ENCODE measurements around the gene HABP4. TPM values are rescaled to one million over a fixed set of nuclear protein-coding genes. Genes with fewer than 3 reads are reported as not detected.
"Not testable (repeated sequence)": the region's sequence is repeated elsewhere in the genome, so short reads cannot be mapped to it uniquely, and the experiment has no call there.

Gene HABP4
- total RNA-seq, 2 experiments from 2014 or later, result 5.8 to 7.3 TPM

- peak overlapping the region; percentile 27 for H3K27ac Mint-ChIP-seq
- H3K27me3 Mint-ChIP-seq, result no peaks in the 10 kb centered on the region
- H3K9me3 Mint-ChIP-seq (ENCODE audit: low read depth), result no peaks in the 10 kb centered on the region
- ChIA-PET CTCF (interaction anchor here (0.9 kb wide), 1 partner anchor 11 kb away, joined by 3 read pairs; no protein-coding TSS in a partner anchor), POLR2A (no interaction called here)
- H3K4me1 Mint-ChIP-seq, result no peaks in the 10 kb centered on the region
- no peak for DNase-seq
- intact Hi-C loops (cut with DNase I, micrococcal nuclease), result no loop called here
- ATAC-seq, result no peak
- H3K4me3 Mint-ChIP-seq, result no peak overlapping the region
- H3K36me3 Mint-ChIP-seq (ENCODE audit: low read depth), result no peaks in the 10 kb centered on the region
Measured at GRCh38 chr9:96498796-96499195, 48.8 kb downstream of the HABP4 start.

- Mint-ChIP-seq H3K36me3 (ENCODE audit: low read depth) (no peaks in the 10 kb centered on the region), H3K27me3 (no peaks in the 10 kb centered on the region), H3K4me3 (no peak overlapping the region), H3K4me1 (no peaks in the 10 kb centered on the region), H3K9me3 (ENCODE audit: low read depth) (no peaks in the 10 kb centered on the region), H3K27ac (no peak overlapping the region)
- CTCF ChIA-PET, result interaction anchor here (0.9 kb wide), 1 partner anchor 10 kb away, joined by 3 read pairs; no protein-coding TSS in a partner anchor
- ATAC-seq (no peak), DNase-seq (no peak)
- POLR2A ChIA-PET, result no interaction called here
- intact Hi-C loops (cut with DNase I, micrococcal nuclease), result no loop called here
Measured at GRCh38 chr9:96499257-96499656, 49.3 kb downstream of the HABP4 start.

GRCh38 chr9:96500696-96501632 is 51.0 kb downstream of the HABP4 start:
- Mint-ChIP-seq H3K27me3 (no peaks in the 10 kb centered on the region), H3K27ac (no peak overlapping the region), H3K4me1 (no peaks in the 10 kb centered on the region), H3K4me3 (no peak overlapping the region), H3K9me3 (ENCODE audit: low read depth) (no peaks in the 10 kb centered on the region), H3K36me3 (ENCODE audit: low read depth) (no peaks in the 10 kb centered on the region)
- intact Hi-C loops (cut with DNase I, micrococcal nuclease), result no loop called here
- POLR2A ChIA-PET, result no interaction called here
- ATAC-seq (no peak), DNase-seq (no peak)
- CTCF ChIA-PET, result no interaction called here

- Mint-ChIP-seq H3K9me3 (ENCODE audit: low read depth) (no peaks in the 10 kb centered on the region), H3K27ac (no peak overlapping the region), H3K36me3 (ENCODE audit: low read depth) (no peaks in the 10 kb centered on the region), H3K27me3 (no peaks in the 10 kb centered on the region), H3K4me1 (no peaks in the 10 kb centered on the region), H3K4me3 (no peak overlapping the region)
- intact Hi-C loops (cut with DNase I, micrococcal nuclease), result no loop called here
- no peak for DNase-seq
- no peak for ATAC-seq
- ChIA-PET POLR2A (no interaction called here), CTCF (no interaction called here)
Measured at GRCh38 chr9:96501633-96502538, 51.9 kb downstream of the HABP4 start.

- Mint-ChIP-seq H3K9me3 (ENCODE audit: low read depth) (no peaks in the 10 kb centered on the region), H3K4me1 (no peaks in the 10 kb centered on the region), H3K27ac (no peak overlapping the region), H3K4me3 (no peak overlapping the region), H3K36me3 (ENCODE audit: low read depth) (no peaks in the 10 kb centered on the region), H3K27me3 (no peaks in the 10 kb centered on the region)
- no peak for DNase-seq
- intact Hi-C loops (cut with DNase I, micrococcal nuclease), result no loop called here
- ChIA-PET POLR2A (no interaction called here), CTCF (no interaction called here)
- ATAC-seq, result no peak
Measured at GRCh38 chr9:96502539-96503373, 52.8 kb downstream of the HABP4 start.

GRCh38 chr9:96503374-96503748 is 53.4 kb downstream of the HABP4 start:
- DNase-seq; H3K4me3 Mint-ChIP-seq; H3K9me3 Mint-ChIP-seq (ENCODE audit: low read depth); ATAC-seq; intact Hi-C loops (cut with DNase I, micrococcal nuclease); H3K4me1 Mint-ChIP-seq; CTCF ChIA-PET; H3K36me3 Mint-ChIP-seq (ENCODE audit: low read depth); POLR2A ChIA-PET; H3K27me3 Mint-ChIP-seq; H3K27ac Mint-ChIP-seq: not testable (repeated sequence)

GRCh38 chr9:96503918-96504317 is 53.9 kb downstream of the HABP4 start:
- Mint-ChIP-seq H3K4me1 (no peaks in the 10 kb centered on the region), H3K27me3 (no peaks in the 10 kb centered on the region), H3K36me3 (ENCODE audit: low read depth) (no peaks in the 10 kb centered on the region), H3K27ac (no peak overlapping the region), H3K9me3 (ENCODE audit: low read depth) (no peaks in the 10 kb centered on the region), H3K4me3 (no peak overlapping the region)
- ChIA-PET POLR2A (no interaction called here), CTCF (no interaction called here)
- intact Hi-C loops (cut with DNase I, micrococcal nuclease), result no loop called here
- ATAC-seq (no peak), DNase-seq (no peak)

- no peak overlapping the region for H3K4me3 Mint-ChIP-seq
- ChIA-PET CTCF (interaction anchor here (0.7 to 1.0 kb wide), 3 partner anchors 11 to 161 kb away, joined by 3 to 4 read pairs (median 3); no protein-coding TSS in a partner anchor), POLR2A (no interaction called here)
- peaks cover 2% of the 10 kb centered on the region for H3K4me1 Mint-ChIP-seq
- no peaks in the 10 kb centered on the region for H3K9me3 Mint-ChIP-seq (ENCODE audit: low read depth)
- no peaks in the 10 kb centered on the region for H3K36me3 Mint-ChIP-seq (ENCODE audit: low read depth)
- intact Hi-C loops (cut with DNase I, micrococcal nuclease), result no loop called here
- no peak for ATAC-seq
- no peaks in the 10 kb centered on the region for H3K27me3 Mint-ChIP-seq
- H3K27ac Mint-ChIP-seq, result no peak overlapping the region
- DNase-seq, result no peak
Measured at GRCh38 chr9:96505316-96505991, 55.5 kb downstream of the HABP4 start.

GRCh38 chr9:96508227-96508940 is 58.4 kb downstream of the HABP4 start:
- no peaks in the 10 kb centered on the region for H3K27me3 Mint-ChIP-seq
- CTCF ChIA-PET, result interaction anchor here (0.5 kb wide), 1 partner anchor 157 kb away, joined by 3 read pairs; no protein-coding TSS in a partner anchor
- POLR2A ChIA-PET, result no interaction called here
- H3K27ac Mint-ChIP-seq, result no peak overlapping the region
- H3K4me1 Mint-ChIP-seq, result peaks cover 2% of the 10 kb centered on the region
- H3K9me3 Mint-ChIP-seq (ENCODE audit: low read depth), result no peaks in the 10 kb centered on the region
- no peaks in the 10 kb centered on the region for H3K36me3 Mint-ChIP-seq (ENCODE audit: low read depth)
- DNase-seq (no peak), ATAC-seq (no peak)
- intact Hi-C loops (cut with DNase I, micrococcal nuclease), result no loop called here
- H3K4me3 Mint-ChIP-seq, result no peak overlapping the region

- Mint-ChIP-seq H3K27ac (no peak overlapping the region), H3K27me3 (no peaks in the 10 kb centered on the region), H3K4me3 (no peak overlapping the region), H3K36me3 (ENCODE audit: low read depth) (no peaks in the 10 kb centered on the region), H3K4me1 (peaks cover 2% of the 10 kb centered on the region), H3K9me3 (ENCODE audit: low read depth) (no peaks in the 10 kb centered on the region)
- intact Hi-C loops (cut with DNase I, micrococcal nuclease), result no loop called here
- ChIA-PET CTCF (interaction anchor here (0.5 kb wide), 1 partner anchor 156 kb away, joined by 3 read pairs; no protein-coding TSS in a partner anchor), POLR2A (no interaction called here)
- no peak for DNase-seq
- no peak for ATAC-seq
Measured at GRCh38 chr9:96509026-96509425, 59.1 kb downstream of the HABP4 start.

Data from activated CD4-positive, alpha-beta T cell treated with anti-CD3 and anti-CD28 coated beads for 36 hours (primary cell).